Measurements from ENCODE around the gene APBA2.

Gene APBA2

DNA sequence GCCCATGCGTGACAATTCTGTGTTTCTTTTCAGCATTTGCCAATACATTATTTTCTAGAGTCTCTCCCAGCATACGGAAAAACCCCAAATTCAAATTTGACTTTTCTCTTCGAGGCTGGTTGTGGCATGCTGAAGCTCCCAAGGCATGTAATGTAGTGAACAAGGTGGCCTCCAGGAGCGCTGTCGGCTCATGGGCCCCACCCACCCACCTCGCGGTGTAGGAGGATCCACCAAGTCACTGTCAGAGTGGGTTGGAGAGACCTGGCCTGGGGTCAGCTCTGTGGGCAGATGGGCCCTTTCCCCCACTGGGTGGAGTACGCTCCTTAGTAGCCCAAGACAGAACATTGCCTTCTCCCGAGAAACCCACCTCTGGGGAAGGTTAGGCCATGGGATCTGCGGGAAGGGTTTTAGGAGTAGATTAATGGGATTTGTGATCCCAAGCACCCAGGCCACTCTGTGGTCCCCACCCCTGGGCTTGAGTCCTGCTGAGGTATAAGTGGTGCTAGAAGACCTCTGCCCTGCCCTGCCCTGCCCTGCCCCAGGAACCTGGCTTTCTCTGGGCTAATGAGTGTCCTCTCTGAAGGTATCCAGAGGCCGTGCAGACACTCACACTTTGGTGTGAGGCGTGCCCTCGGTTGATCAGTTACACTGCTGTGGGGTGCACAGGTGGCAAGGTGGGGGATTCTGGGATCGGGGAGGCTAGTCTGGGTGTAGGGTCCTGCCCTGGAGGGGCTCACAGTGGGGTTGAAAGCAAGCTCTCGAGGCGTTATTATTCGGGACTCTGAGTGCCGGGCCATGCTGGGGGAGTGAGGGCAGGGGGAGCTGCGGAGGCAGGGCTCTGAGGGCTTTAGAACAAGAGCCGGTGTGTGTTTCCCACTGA, 97.9 kb downstream of the APBA2 start:
- DNase-seq (ENCODE audit: insufficient read length, low spot score) (no peak), FAIRE-seq (no peak)
- TF ChIP-seq, protein P1, sequence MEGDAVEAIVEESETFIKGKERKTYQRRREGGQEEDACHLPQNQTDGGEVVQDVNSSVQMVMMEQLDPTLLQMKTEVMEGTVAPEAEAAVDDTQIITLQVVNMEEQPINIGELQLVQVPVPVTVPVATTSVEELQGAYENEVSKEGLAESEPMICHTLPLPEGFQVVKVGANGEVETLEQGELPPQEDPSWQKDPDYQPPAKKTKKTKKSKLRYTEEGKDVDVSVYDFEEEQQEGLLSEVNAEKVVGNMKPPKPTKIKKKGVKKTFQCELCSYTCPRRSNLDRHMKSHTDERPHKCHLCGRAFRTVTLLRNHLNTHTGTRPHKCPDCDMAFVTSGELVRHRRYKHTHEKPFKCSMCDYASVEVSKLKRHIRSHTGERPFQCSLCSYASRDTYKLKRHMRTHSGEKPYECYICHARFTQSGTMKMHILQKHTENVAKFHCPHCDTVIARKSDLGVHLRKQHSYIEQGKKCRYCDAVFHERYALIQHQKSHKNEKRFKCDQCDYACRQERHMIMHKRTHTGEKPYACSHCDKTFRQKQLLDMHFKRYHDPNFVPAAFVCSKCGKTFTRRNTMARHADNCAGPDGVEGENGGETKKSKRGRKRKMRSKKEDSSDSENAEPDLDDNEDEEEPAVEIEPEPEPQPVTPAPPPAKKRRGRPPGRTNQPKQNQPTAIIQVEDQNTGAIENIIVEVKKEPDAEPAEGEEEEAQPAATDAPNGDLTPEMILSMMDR (IDR thresholded peaks at IDR 0.05; ENCODE audit: insufficient read depth, missing control alignments): no peak

DNA sequence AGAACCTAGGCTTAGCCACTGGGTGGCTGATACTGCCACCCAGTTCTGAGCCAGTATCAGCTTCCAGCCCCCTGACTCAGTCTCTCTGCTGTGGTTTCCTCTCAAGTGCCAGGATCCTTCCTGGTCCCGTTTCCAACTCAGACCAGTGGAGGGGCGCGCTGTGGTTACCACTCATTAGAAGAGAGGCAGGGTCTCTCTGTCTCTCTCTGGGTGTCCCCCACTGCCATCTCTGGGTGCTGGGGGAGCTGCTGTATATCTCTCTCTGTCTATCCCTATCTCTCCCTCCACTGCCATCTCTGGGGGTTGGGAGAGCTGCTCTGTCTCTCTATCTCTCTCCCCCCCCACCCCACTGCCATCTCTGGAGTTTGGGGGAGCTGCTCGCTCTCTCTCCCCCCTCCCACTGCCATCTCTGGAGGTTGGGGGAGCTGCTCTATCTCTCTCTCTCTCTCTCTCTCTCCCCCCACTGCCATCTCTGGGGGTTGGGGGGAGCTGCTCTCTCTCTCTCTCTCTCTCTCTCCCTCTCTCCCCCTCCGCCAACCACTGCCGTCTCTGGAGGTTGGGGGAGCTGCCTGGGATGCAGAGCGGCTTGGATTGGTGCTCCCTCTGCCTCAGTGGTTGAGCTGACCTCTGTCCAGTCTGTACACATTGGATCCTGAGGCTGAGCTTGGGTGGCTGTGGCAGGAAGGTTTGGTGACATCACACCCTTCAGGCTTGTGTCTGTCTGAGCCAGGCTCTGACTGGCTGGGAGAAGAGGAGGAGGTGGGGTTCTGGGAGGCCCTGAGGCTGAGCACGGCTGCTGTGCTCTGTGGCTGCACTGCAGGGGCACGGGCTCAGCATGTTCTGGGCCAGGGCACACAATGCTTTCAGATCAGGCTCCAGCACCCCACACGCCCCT, 98.9 kb downstream of the APBA2 start:
- DNase-seq (ENCODE audit: insufficient read length, low spot score): no peak
- FAIRE-seq: no peak
- TF ChIP-seq, protein P1 (IDR thresholded peaks at IDR 0.05; ENCODE audit: insufficient read depth, missing control alignments): no peak

DNA sequence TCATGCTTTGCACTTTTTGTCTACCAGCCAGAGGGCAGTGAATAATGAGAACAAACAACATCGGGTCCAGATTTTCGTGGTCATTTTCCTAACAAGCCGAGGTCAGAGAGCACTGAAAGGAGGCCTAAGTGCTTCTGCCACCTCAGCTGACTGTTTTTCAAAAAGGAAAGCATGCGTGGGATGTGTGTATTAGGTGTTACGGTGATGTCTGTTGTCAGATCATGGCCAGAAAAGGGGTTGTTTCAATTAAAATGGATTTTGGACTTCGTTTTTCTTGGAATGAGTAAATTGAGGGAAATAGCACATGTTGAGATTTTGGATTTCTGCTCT, 99.5 kb downstream of the APBA2 start:
- DNase-seq (ENCODE audit: insufficient read length, low spot score) (no peak), FAIRE-seq (no peak)
- TF ChIP-seq, protein P1 (IDR thresholded peaks at IDR 0.05; ENCODE audit: insufficient read depth, missing control alignments): no peak

DNA sequence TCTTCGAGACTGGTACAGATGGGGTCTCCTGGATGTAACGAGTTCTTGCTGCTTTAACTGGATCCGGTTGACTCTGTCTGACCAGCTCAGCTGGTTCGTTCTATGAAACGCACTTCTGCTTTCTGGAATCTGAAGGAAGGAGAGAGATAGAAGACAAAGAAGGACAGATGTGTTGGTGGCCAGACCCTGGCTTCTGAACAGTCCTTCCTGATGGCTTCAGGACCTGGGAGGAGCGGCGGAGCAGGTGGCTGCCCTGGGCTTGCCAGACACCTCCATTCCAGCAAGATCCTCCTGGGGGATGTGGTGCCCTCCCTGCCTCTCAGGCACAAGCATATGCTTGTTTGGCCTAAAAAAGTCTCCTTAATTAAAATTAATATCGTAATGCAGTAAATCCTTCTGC, 99.9 kb downstream of the APBA2 start:
- DNase-seq (ENCODE audit: insufficient read length, low spot score): no peak

DNA sequence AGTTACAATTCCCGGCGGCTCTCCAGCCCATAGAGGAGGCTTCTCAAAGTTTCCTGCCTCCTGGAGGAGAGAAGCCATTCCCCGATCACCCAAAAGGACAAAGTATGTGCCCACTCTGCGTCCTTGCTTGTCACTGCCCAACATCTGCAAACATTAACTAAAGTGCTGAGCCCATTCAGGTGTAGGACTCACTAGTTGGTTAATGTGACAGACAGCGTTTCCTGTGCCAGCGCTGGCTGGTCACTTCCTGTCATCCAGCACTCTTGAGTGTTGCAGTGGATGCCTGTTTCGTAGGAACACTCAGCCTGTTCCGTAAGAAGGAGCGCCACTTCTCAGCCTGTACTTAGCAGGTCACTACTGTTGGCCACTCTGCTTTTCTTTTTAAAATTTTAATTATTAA, 100.3 kb downstream of the APBA2 start:
- no peak for FAIRE-seq
- DNase-seq (ENCODE audit: insufficient read length, low spot score): no peak
- TF ChIP-seq, protein P1 (IDR thresholded peaks at IDR 0.05; ENCODE audit: insufficient read depth, missing control alignments): no peak

More for the DNA sequence above, 99.9 kb downstream of the APBA2 start:
- TF ChIP-seq, protein P1 (IDR thresholded peaks at IDR 0.05; ENCODE audit: insufficient read depth, missing control alignments): no peak
- FAIRE-seq: no peak

DNA sequence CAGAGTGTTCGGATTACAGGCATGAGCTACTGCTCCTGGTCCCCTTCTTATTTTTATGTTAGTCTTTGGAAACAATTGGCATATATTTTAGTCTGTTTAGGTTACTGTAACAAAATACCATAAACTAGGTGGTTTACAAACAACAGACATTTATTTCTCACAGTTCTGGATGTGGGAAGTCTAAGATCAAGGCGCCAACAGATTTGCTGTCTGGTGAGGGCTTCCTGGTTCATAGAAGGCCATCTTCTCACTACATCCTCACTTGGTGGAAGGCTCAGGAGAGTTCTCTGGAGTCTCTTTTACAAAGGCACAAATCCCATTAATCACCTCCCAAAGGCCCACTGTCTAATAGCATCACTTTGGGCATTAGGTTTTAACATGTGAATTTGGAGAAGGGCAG, 101.0 kb downstream of the APBA2 start:
- FAIRE-seq: no peak
- DNase-seq (ENCODE audit: insufficient read length, low spot score): no peak
- TF ChIP-seq, protein P1 (IDR thresholded peaks at IDR 0.05; ENCODE audit: insufficient read depth, missing control alignments): no peak
